ENCODE results near the gene FOSB.

Gene FOSB

DNA sequence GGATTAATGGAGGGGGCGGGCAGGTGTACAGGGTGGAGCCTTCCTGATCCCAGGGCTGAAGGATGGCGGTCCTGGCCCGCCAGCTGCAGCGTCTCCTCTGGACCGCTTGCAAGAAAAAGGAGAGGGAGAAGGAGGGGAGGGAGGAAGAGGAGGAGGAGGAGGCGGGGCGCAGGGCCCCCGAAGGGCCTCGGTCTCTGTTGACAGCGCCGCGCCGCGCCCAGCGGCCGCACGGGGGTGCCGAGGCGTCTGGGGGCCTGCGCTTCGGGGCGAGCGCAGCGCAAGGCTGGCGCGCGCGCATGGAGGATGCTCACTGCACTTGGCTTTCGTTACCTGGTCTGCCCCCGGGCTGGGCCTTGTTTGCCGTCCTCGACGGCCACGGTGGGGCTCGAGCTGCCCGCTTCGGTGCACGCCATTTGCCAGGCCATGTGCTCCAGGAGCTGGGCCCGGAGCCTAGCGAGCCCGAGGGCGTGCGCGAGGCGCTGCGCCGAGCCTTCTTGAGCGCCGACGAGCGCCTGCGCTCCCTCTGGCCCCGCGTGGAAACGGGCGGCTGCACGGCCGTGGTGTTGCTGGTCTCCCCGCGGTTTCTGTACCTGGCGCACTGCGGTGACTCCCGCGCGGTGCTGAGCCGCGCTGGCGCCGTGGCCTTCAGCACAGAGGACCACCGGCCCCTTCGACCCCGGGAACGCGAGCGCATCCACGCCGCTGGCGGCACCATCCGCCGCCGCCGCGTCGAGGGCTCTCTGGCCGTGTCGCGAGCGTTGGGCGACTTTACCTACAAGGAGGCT, 30.8 kb downstream of the FOSB start, which contains the start of gene PPM1N:
Gene PPM1N, plus strand, starts transcription at position 33 of the 785 bp plus-strand sequence. Its CDS starts 30 bp downstream, at position 63.
- no peak for DNase-seq (ENCODE audit: low read depth)
- peak within 1 kb of the TSS; percentile 24 for H3K4me3 ChIP-seq (ENCODE audit: low read depth, low read length)
- TF ChIP-seq, protein P1, sequence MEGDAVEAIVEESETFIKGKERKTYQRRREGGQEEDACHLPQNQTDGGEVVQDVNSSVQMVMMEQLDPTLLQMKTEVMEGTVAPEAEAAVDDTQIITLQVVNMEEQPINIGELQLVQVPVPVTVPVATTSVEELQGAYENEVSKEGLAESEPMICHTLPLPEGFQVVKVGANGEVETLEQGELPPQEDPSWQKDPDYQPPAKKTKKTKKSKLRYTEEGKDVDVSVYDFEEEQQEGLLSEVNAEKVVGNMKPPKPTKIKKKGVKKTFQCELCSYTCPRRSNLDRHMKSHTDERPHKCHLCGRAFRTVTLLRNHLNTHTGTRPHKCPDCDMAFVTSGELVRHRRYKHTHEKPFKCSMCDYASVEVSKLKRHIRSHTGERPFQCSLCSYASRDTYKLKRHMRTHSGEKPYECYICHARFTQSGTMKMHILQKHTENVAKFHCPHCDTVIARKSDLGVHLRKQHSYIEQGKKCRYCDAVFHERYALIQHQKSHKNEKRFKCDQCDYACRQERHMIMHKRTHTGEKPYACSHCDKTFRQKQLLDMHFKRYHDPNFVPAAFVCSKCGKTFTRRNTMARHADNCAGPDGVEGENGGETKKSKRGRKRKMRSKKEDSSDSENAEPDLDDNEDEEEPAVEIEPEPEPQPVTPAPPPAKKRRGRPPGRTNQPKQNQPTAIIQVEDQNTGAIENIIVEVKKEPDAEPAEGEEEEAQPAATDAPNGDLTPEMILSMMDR (IDR thresholded peaks at IDR 0.05; ENCODE audit: low read depth, low read length, missing control alignments), result no peak
- in situ Hi-C loops (cut with HindIII; ENCODE audit: low sequenced_read_pairs), result no loop called here

DNA sequence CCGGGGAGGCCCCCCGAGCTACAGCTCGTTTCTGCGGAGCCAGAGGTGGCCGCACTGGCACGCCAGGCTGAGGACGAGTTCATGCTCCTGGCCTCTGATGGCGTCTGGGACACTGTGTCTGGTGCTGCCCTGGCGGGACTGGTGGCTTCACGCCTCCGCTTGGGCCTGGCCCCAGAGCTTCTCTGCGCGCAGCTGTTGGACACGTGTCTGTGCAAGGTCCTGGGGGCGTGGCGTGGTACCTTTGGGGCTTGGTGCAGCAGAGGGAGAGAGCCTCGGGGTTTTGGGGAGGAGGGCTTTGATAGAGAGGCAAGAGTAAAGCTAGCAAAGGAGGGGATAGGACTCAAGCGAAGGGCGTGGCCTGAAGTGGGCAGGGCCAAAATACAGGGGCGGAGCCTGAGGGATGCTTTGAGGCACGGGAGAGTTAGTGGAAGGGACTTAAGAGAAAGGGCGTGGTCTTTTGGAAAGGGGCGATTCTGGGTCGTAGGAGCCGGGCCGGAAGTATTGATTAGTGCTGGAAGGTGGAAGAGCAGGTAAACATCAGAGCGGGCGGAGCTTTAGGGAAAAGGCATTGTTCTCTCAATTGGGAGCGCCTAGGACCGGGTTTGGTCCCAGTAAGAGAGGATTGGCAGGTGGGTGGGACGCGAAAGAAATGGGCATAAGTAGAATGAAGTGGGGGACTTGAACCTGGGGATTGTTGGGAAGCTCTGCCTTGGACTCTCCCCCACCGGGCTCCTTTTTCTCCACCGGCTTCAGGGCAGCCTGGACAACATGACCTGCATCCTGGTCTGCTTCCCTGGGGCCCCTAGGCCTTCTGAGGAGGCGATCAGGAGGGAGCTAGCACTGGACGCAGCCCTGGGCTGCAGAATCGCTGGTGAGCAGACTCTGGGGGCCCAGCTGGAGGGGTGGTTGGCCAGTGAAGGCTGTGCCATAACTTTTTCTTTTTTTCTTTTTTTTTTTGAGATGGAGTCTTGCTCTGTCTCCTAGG, 31.7 kb downstream of the FOSB start:
- DNase-seq (ENCODE audit: low read depth), result no peak
- TF ChIP-seq, protein P1 (IDR thresholded peaks at IDR 0.05; ENCODE audit: low read depth, low read length, missing control alignments), result no peak
- in situ Hi-C loops (cut with HindIII; ENCODE audit: low sequenced_read_pairs), result no loop called here
- no peak overlapping the region for H3K4me3 ChIP-seq (ENCODE audit: low read depth, low read length)

DNA sequence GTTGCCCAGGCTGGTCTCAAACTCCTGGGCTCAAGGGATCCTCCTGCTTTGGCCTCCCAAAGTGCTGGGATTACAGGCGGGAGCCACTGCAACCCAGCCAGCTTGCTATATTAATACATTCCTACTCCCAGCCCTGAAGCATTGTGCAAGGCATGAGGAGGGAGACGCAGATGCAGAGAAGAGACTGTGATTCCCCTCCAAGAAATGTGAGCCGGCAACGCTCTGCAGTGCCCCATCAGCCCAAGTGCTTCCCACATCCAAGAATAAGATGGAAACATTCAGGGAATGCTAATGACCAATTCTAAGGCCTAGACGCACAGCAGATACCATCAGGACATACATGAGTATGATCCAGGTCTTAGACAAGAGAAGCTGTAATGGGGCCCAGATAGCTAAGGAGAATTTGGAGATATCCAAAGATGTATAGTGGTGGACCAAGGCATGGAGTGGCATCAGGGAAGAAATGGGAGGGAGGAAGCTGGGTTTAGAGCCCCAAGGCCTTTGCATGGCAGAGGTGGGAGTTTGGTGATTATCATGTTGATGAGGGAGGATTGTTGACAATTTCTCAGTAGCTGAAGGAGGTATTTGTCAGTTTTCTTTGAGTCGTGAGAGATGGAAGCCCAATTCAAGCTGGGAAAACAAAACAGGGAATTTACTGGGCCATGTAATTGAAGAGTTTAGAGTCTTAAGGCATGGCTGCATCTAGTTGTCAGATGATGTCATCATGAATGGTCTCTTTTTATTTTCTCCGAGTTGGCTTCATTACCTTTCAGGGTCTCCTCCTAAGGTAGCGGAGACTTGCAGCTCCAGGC, 33.3 kb downstream of the FOSB start:
- H3K4me3 ChIP-seq (ENCODE audit: low read depth, low read length), result no peak overlapping the region
- in situ Hi-C loops (cut with HindIII; ENCODE audit: low sequenced_read_pairs), result no loop called here
- TF ChIP-seq, protein P1 (IDR thresholded peaks at IDR 0.05; ENCODE audit: low read depth, low read length, missing control alignments), result no peak
- DNase-seq (ENCODE audit: low read depth), result no peak

DNA sequence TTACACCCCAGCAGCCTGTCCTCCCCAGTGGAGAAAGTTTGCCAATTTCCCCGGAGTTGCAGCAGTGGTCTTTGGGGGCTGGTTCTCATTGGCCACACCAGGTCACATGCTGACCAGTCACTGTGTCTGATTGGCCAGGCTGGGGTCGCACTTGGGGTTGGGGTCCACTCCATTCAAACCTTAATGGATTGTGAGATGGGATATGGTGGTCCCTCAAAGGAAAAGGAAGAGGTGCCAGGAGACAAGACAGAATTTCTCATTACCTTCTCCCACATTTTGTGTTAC, 33.9 kb downstream of the FOSB start:
- no peak for DNase-seq (ENCODE audit: low read depth)
- in situ Hi-C loops (cut with HindIII; ENCODE audit: low sequenced_read_pairs), result no loop called here
- no peak overlapping the region for H3K4me3 ChIP-seq (ENCODE audit: low read depth, low read length)
- TF ChIP-seq, protein P1 (IDR thresholded peaks at IDR 0.05; ENCODE audit: low read depth, low read length, missing control alignments), result no peak

DNA sequence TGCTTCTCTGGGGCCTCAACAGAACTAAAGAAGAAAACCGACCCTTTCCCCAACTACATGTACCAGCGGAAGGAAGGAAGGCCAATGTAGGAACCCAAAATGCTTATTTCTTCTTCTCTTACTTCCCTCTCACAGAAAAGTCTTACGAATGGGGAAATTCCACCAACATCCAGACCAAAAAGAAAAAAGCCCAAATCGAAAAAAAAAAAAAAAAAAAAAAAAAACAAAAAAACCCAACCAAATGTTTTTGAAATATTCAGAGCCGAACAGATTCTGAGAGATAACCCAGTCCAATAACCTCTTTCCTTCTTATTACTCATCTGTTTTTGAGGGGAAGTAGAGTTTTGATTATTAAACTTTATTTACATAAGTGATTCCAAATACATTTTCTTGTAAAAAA, 34.3 kb downstream of the FOSB start:
- DNase-seq (ENCODE audit: low read depth), result no peak

More for the DNA sequence above, 34.3 kb downstream of the FOSB start:
- in situ Hi-C loops (cut with HindIII; ENCODE audit: low sequenced_read_pairs), result no loop called here
- TF ChIP-seq, protein P1 (IDR thresholded peaks at IDR 0.05; ENCODE audit: low read depth, low read length, missing control alignments), result no peak
- no peak overlapping the region for H3K4me3 ChIP-seq (ENCODE audit: low read depth, low read length)
